GM12875 (cell line): ENCODE measurements around the gene MBNL1.
A peak's percentile ranks its signal among the peaks of the same experiment; 100 is the strongest.

ENCODE experiments used
- H3K4me3 ChIP-seq: one replicate; pipeline ENCODE4 v1.5.1; 2011; ENCODE audit warnings: low read depth, low read length, control low read depth
- TF ChIP-seq, protein P1 (sequence below): IDR thresholded peaks from 2 replicates; pipeline ENCODE4 v1.5.1; 2011; ENCODE audit warnings: low read depth, mild to moderate bottlenecking, control low read depth, inconsistent platforms, low read length, moderate library complexity, borderline replicate concordance; ENCODE audit not compliant: insufficient read depth

The MBNL1 gene

DNA sequence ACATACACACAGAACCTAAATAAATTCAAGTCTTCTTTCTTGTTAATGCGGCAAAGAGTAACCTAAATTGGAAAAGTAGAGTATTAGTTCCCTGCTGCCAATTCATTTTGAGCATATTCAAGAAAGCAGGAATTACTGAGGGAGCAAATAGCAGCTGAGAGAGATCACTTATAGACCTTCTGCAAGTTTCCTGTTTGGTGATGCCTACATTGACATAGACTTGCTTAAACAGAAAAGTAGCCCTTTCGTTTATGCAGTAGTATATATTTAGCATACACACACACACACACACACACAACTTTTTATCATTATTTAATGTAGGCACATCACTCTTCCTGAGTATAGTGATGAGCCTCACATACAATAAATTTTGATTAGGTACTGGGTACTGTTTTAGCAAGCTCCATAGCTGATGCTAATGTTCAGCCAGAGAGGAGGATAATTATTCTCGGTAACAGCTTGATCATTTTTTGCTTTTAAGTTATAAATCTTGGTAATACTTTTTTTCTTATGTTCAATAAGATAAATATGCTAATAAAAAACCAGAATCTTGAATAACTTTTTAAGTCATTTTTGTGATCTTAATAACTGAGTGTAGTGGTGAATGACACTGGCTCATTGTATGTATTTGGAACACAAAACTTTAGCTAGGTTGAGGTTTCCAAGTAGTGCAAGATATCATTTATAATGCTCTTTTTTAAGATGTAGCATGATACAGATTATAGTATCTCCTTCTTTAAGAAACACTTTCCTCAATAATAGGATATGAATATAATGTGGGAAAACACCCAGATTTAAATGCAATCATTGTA, 174.7 kb downstream of the MBNL1 start:
- no peak overlapping the region for H3K4me3 ChIP-seq

DNA sequence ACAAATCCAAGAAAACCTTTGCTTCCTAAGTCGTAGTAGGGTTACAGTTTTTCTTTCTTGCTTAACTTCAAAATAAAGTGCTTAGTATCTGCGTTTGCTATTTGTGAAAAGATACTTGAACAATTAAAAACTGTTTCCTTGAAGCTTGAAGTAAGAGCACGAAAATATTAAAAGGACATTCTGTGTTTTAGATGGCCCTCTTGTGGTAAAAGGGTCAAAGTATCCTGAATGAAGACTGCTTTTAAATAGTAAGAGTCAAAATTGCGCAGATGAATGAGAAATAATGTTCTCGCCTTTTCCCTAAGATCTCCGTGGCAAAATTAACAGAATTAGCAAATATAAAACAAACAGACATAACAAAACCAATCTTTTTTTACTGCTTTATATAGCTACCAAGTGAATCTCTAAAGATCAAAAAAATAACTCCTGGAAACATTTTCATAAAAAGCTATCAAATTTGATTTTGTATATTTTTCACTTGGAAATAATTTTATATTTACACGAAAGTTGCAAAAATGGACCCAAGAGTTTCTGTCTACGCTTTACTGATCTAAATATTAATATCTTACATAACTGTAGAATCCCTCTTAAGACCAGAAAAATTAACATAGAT, 175.4 kb downstream of the MBNL1 start:
- TF ChIP-seq, protein P1, sequence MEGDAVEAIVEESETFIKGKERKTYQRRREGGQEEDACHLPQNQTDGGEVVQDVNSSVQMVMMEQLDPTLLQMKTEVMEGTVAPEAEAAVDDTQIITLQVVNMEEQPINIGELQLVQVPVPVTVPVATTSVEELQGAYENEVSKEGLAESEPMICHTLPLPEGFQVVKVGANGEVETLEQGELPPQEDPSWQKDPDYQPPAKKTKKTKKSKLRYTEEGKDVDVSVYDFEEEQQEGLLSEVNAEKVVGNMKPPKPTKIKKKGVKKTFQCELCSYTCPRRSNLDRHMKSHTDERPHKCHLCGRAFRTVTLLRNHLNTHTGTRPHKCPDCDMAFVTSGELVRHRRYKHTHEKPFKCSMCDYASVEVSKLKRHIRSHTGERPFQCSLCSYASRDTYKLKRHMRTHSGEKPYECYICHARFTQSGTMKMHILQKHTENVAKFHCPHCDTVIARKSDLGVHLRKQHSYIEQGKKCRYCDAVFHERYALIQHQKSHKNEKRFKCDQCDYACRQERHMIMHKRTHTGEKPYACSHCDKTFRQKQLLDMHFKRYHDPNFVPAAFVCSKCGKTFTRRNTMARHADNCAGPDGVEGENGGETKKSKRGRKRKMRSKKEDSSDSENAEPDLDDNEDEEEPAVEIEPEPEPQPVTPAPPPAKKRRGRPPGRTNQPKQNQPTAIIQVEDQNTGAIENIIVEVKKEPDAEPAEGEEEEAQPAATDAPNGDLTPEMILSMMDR, result peak; percentile 19; the same call in 1 of the 2 replicates
- H3K4me3 ChIP-seq, result no peak overlapping the region

More for the DNA sequence above, 174.7 kb downstream of the MBNL1 start:
- TF ChIP-seq, protein P1, result no peak

DNA sequence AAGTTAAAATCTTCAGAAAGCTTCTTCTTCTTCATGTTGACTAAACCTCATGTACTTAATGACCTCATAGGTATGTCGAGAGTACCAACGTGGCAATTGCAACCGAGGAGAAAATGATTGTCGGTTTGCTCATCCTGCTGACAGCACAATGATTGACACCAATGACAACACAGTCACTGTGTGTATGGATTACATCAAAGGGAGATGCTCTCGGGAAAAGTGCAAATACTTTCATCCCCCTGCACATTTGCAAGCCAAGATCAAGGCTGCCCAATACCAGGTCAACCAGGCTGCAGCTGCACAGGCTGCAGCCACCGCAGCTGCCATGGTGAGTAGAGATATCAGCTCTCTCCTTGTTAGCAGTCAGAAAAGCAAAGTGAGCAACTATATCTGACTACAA, 176.5 kb downstream of the MBNL1 start:
- no peak overlapping the region for H3K4me3 ChIP-seq
- TF ChIP-seq, protein P1, result no peak

DNA sequence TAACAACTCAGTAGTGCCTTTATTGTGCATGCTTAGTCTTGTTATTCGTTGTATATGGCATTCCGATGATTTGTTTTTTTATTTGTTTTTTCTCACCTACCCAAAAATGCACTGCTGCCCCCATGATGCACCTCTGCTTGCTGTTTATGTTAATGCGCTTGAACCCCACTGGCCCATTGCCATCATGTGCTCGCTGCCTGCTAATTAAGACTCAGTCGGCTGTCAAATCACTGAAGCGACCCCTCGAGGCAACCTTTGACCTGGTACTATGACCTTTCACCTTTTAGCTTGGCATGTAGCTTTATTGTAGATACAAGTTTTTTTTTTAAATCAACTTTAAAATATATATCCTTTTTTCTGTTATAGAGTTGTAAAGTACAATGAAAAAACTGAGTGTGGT, 177.8 kb downstream of the MBNL1 start:
- no peak overlapping the region for H3K4me3 ChIP-seq
- TF ChIP-seq, protein P1, result no peak

DNA sequence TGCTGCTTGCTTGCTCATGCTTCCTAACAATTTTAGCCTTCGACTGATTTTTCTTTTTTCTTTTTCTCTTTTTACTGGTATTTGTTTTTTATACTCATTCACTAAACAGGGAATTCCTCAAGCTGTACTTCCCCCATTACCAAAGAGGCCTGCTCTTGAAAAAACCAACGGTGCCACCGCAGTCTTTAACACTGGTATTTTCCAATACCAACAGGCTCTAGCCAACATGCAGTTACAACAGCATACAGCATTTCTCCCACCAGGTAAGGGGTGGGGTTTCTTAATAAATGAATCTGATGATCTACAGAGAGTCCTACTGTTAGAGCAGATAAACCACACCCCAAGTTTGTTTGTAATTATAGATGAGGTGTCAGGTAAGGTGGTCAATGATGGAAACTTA, 178.8 kb downstream of the MBNL1 start:
- no peak overlapping the region for H3K4me3 ChIP-seq
- TF ChIP-seq, protein P1, result no peak

DNA sequence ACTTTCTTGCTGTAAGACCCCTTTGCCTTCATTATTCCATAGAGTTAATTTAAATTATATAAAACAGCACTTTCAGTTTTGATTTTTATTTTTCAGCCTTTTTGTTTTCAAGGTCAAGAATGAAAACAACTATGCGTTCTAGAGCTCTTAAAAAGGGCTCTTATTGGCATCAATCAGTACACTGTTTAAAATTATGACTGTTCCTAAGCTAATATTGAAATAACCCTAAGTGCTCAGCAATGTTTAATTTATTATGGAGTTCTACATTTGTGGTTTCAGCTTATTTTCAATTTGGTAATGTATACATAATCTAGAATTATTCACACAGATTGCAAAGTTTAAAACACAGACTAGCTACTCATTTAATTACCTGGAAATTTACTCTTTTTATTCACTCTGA, 179.4 kb downstream of the MBNL1 start:
- H3K4me3 ChIP-seq, result no peak overlapping the region
- TF ChIP-seq, protein P1, result no peak

DNA sequence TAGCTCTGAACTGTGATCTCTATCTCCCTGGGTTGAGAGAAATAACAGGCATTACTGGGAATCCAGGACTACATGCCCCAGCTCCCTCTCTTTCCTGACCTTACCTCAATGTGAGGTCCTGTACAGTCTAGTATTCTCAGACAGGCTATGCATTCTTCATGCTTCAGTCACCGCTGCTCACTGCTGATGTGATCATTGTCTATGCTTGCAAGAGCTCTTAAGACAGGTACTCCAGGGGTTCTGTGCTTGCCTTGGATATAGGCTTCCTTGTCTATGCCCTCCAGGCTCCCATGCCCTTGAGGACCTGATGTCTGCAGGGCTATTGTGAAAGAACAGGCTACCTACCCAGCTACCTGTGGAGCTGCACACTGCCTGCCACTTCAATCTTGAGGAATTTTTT, 183.6 kb downstream of the MBNL1 start:
- H3K4me3 ChIP-seq, result no peak overlapping the region
- TF ChIP-seq, protein P1, result no peak
